ENCODE results near the gene RCAN2.

RCAN2 gene

GRCh38 chr6:46175976-46176375, 315.3 kb downstream of the RCAN2 start:
- H3K4me3 ChIP-seq (ENCODE audit: low read depth, low read length) = no peak overlapping the region
- DNase-seq (ENCODE audit: low read depth) = no peak
- no peak for TF ChIP-seq CTCF (IDR thresholded peaks at IDR 0.05; ENCODE audit: control insufficient read depth, extremely low read depth, insufficient read depth)

GRCh38 chr6:46175446-46175845, 315.8 kb downstream of the RCAN2 start:
- DNase-seq (ENCODE audit: low read depth) = no peak
- no peak overlapping the region for H3K4me3 ChIP-seq (ENCODE audit: low read depth, low read length)
- no peak for TF ChIP-seq CTCF (IDR thresholded peaks at IDR 0.05; ENCODE audit: control insufficient read depth, extremely low read depth, insufficient read depth)

GRCh38 chr6:46174904-46175303, 316.3 kb downstream of the RCAN2 start:
- H3K4me3 ChIP-seq (ENCODE audit: low read depth, low read length) = no peak overlapping the region
- no peak for TF ChIP-seq CTCF (IDR thresholded peaks at IDR 0.05; ENCODE audit: control insufficient read depth, extremely low read depth, insufficient read depth)
- no peak for DNase-seq (ENCODE audit: low read depth)

- no peak for DNase-seq (ENCODE audit: low read depth)
- TF ChIP-seq CTCF (IDR thresholded peaks at IDR 0.05; ENCODE audit: control insufficient read depth, extremely low read depth, insufficient read depth) = no peak
- H3K4me3 ChIP-seq (ENCODE audit: low read depth, low read length) = no peak overlapping the region
These were observed 319.1 kb downstream of the RCAN2 start for GRCh38 chr6:46172176-46172575.
